HUES6 (cell line): ENCODE results near the gene PHRF1.

Source experiments
- H3K27ac ChIP-seq: 2 replicates; pipeline ENCODE4 v1.7.0; 2013; ENCODE audit warnings: low read depth, mild to moderate bottlenecking, low read length, inconsistent platforms
- H3K27me3 ChIP-seq: 2 replicates; pipeline ENCODE4 v1.6.1; 2013; ENCODE audit warnings: low read length; ENCODE audit not compliant: control insufficient read depth, insufficient read depth
- H3K36me3 ChIP-seq: 2 replicates; pipeline ENCODE4 v1.6.1; 2013; ENCODE audit warnings: low read length; ENCODE audit not compliant: control insufficient read depth, insufficient read depth
- H3K4me1 ChIP-seq: 2 replicates; pipeline ENCODE4 v1.6.1; 2013; ENCODE audit warnings: low read length; ENCODE audit not compliant: control insufficient read depth, insufficient read depth
- H3K4me3 ChIP-seq: 2 replicates; pipeline ENCODE4 v1.5.1; 2013; ENCODE audit warnings: low read depth, low read length
- H3K9ac ChIP-seq: one replicate; pipeline ENCODE4 v1.6.1; 2013; ENCODE audit warnings: mild to moderate bottlenecking, low read length
- H3K9me3 ChIP-seq: 2 replicates; pipeline ENCODE4 v1.6.1; 2013; ENCODE audit warnings: low read depth, low read length; ENCODE audit not compliant: control insufficient read depth, insufficient read depth

The PHRF1 gene

GRCh38 chr11:610146-610801 lies 34.0 kb downstream of the PHRF1 start:
- H3K27me3 ChIP-seq, result no peaks in the 10 kb centered on the region
- H3K36me3 ChIP-seq, result peaks cover 81% of the 10 kb centered on the region

GRCh38 chr11:611001-611996 lies 35.0 kb downstream of the PHRF1 start:
- Histone ChIP-seq H3K9me3 (no peaks in the 10 kb centered on the region), H3K4me1 (peaks cover 16% of the 10 kb centered on the region; the same call in 1 of the 2 replicates), H3K27ac (no peak overlapping the region), H3K4me3 (no peak overlapping the region), H3K36me3 (peaks cover 71% of the 10 kb centered on the region), H3K27me3 (no peaks in the 10 kb centered on the region), H3K9ac (no peak overlapping the region)

More at GRCh38 chr11:610146-610801, 34.0 kb downstream of the PHRF1 start:
- Histone ChIP-seq H3K9me3 (no peaks in the 10 kb centered on the region), H3K27ac (no peak overlapping the region), H3K9ac (no peak overlapping the region), H3K4me1 (peaks cover 12% of the 10 kb centered on the region; the same call in 1 of the 2 replicates), H3K4me3 (no peak overlapping the region)

- Histone ChIP-seq H3K9me3 (no peaks in the 10 kb centered on the region), H3K27ac (no peak overlapping the region), H3K4me1 (peaks cover 16% of the 10 kb centered on the region; the same call in 1 of the 2 replicates), H3K36me3 (peaks cover 60% of the 10 kb centered on the region), H3K27me3 (no peaks in the 10 kb centered on the region), H3K9ac (no peak overlapping the region), H3K4me3 (no peak overlapping the region)
Measured at GRCh38 chr11:612201-612960, 36.1 kb downstream of the PHRF1 start.

GRCh38 chr11:612961-613300 lies 36.7 kb downstream of the PHRF1 start:
- Histone ChIP-seq H3K36me3 (peaks cover 57% of the 10 kb centered on the region), H3K4me1 (peaks cover 16% of the 10 kb centered on the region; the same call in 1 of the 2 replicates), H3K4me3 (no peak overlapping the region), H3K27ac (no peak overlapping the region), H3K9me3 (no peaks in the 10 kb centered on the region), H3K27me3 (no peaks in the 10 kb centered on the region), H3K9ac (no peak overlapping the region)

GRCh38 chr11:613369-613968 lies 37.2 kb downstream of the PHRF1 start:
- peaks cover 16% of the 10 kb centered on the region; the same call in 1 of the 2 replicates for H3K4me1 ChIP-seq
- no peak overlapping the region for H3K27ac ChIP-seq
- no peaks in the 10 kb centered on the region for H3K9me3 ChIP-seq
- H3K27me3 ChIP-seq, result no peaks in the 10 kb centered on the region
- H3K4me3 ChIP-seq, result peak overlapping the region; percentile 40
- no peak overlapping the region for H3K9ac ChIP-seq
- H3K36me3 ChIP-seq, result peaks cover 56% of the 10 kb centered on the region

- no peak overlapping the region for H3K27ac ChIP-seq
- no peak overlapping the region for H3K9ac ChIP-seq
- no peaks in the 10 kb centered on the region for H3K27me3 ChIP-seq
- peak overlapping the region; percentile 40 for H3K4me3 ChIP-seq
- peaks cover 50% of the 10 kb centered on the region for H3K36me3 ChIP-seq
- H3K4me1 ChIP-seq, result peaks cover 16% of the 10 kb centered on the region; the same call in 1 of the 2 replicates
- no peaks in the 10 kb centered on the region for H3K9me3 ChIP-seq
Measured at GRCh38 chr11:614021-614622, 37.9 kb downstream of the PHRF1 start.

GRCh38 chr11:614623-615503 lies 38.6 kb downstream of the PHRF1 start:
- peaks cover 42% of the 10 kb centered on the region for H3K36me3 ChIP-seq
- H3K4me1 ChIP-seq, result peaks cover 16% of the 10 kb centered on the region; the same call in 1 of the 2 replicates
- no peak overlapping the region for H3K27ac ChIP-seq
- H3K27me3 ChIP-seq, result no peaks in the 10 kb centered on the region
- peak overlapping the region; percentile 63 for H3K4me3 ChIP-seq
- H3K9me3 ChIP-seq, result no peaks in the 10 kb centered on the region
- peak overlapping the region; percentile 78 for H3K9ac ChIP-seq

- Histone ChIP-seq H3K36me3 (peaks cover 34% of the 10 kb centered on the region), H3K9me3 (no peaks in the 10 kb centered on the region), H3K27me3 (no peaks in the 10 kb centered on the region), H3K4me3 (peak within 1 kb of the TSS; percentile 63), H3K9ac (peak within 1 kb of the TSS; percentile 78), H3K4me1 (peaks cover 16% of the 10 kb centered on the region; the same call in 1 of the 2 replicates), H3K27ac (peak within 1 kb of the TSS; percentile 87)
Measured at GRCh38 chr11:615504-616319, 39.4 kb downstream of the PHRF1 start, which contains the start of gene IRF7. Gene IRF7, minus strand, starts transcription at chr11:615950. Its CDS starts 586 bp downstream, at chr11:615364.
